ENCODE results near the gene ADCK2. TPM values are rescaled to one million over a fixed set of nuclear protein-coding genes. Genes with fewer than 3 reads are reported as not detected.
"Not testable (repeated sequence)": the region's sequence is repeated elsewhere in the genome, so short reads cannot be mapped to it uniquely, and the experiment has no call there.

The ADCK2 gene
- total RNA-seq, 1 donor from 2014 or later = 37.6 TPM

DNA sequence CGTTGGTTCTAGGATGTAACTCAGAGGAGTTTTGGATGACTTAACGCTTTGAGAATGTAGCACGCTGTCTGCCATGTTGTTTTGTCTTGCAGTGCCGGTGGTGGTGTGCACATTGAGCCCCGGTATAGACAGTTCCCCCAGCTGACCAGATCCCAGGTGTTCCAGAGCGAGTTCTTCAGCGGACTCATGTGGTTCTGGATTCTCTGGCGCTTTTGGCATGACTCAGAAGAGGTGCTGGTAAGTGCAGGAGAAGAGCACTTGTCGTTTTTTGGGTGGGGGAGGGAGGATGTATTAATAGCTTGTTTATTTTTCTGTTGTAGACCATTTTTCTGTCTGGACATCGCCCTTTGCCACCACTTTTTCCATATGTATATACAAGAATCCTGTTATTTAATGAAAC, 30.0 kb downstream of the ADCK2 start:
- Mint-ChIP-seq H3K27ac (ENCODE audit: unreplicated experiment) (no peak overlapping the region), H3K4me3 (ENCODE audit: unreplicated experiment) (no peak overlapping the region), H3K4me1 (ENCODE audit: unreplicated experiment) (peaks cover 16% of the 10 kb centered on the region), H3K9me3 (ENCODE audit: unreplicated experiment) (no peaks in the 10 kb centered on the region), H3K27me3 (ENCODE audit: unreplicated experiment) (peaks cover 4% of the 10 kb centered on the region), H3K36me3 (ENCODE audit: low read depth, unreplicated experiment) (peaks cover 20% of the 10 kb centered on the region)
- DNase-seq (ENCODE audit: low spot score) = no peak
- TF ChIP-seq, protein P1, sequence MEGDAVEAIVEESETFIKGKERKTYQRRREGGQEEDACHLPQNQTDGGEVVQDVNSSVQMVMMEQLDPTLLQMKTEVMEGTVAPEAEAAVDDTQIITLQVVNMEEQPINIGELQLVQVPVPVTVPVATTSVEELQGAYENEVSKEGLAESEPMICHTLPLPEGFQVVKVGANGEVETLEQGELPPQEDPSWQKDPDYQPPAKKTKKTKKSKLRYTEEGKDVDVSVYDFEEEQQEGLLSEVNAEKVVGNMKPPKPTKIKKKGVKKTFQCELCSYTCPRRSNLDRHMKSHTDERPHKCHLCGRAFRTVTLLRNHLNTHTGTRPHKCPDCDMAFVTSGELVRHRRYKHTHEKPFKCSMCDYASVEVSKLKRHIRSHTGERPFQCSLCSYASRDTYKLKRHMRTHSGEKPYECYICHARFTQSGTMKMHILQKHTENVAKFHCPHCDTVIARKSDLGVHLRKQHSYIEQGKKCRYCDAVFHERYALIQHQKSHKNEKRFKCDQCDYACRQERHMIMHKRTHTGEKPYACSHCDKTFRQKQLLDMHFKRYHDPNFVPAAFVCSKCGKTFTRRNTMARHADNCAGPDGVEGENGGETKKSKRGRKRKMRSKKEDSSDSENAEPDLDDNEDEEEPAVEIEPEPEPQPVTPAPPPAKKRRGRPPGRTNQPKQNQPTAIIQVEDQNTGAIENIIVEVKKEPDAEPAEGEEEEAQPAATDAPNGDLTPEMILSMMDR (IDR thresholded peaks at IDR 0.05; ENCODE audit: unreplicated experiment) = no peak

DNA sequence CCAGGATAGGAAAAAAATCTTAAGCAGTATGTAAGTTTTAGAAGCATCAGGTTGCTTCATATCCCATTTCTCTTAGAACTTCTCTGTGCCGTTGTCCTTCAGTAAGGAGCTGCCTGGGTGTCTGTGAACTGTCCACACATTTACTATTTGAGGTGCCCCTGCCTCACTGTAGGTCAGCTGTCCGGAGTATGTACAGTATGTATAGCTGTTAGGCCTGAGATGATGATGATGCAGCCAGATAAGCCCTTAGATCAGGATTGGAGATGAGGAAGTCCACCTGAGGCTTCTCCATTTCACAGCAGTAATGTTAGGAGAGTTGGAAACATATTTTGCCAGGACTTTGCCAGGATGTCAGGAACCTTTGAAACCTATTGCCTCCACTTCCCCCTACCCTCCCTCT, 31.5 kb downstream of the ADCK2 start:
- Mint-ChIP-seq H3K4me3 (ENCODE audit: unreplicated experiment) (peak overlapping the region; percentile 57), H3K4me1 (ENCODE audit: unreplicated experiment) (peaks cover 6% of the 10 kb centered on the region), H3K27ac (ENCODE audit: unreplicated experiment) (peak overlapping the region; percentile 11), H3K36me3 (ENCODE audit: low read depth, unreplicated experiment) (peaks cover 16% of the 10 kb centered on the region), H3K9me3 (ENCODE audit: unreplicated experiment) (no peaks in the 10 kb centered on the region), H3K27me3 (ENCODE audit: unreplicated experiment) (no peaks in the 10 kb centered on the region)
- TF ChIP-seq, protein P1 (IDR thresholded peaks at IDR 0.05; ENCODE audit: unreplicated experiment) = no peak
- DNase-seq (ENCODE audit: low spot score) = no peak

DNA sequence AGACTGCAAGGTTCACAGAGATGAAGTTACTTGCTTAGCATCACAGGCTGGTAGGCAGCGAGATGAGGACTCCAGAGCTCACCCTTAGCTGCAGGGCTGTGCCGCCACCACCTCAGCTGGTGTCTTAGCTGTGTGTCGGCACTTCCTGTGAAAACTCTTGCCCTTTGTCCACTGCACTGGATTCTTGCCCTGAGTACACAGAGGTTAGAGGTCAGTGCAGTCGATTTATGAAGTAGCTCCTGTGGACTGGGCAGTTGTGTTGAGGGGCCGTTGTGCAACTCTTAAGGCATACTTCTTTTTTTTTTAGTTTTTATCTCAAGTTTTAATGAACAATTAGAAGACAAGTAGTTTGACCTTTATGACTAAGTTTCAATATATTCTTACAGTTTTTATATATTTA, 34.4 kb downstream of the ADCK2 start:
- Mint-ChIP-seq H3K4me3 (ENCODE audit: unreplicated experiment) (peak overlapping the region; percentile 49), H3K27me3 (ENCODE audit: unreplicated experiment) (no peaks in the 10 kb centered on the region), H3K9me3 (ENCODE audit: unreplicated experiment) (no peaks in the 10 kb centered on the region), H3K27ac (ENCODE audit: unreplicated experiment) (no peak overlapping the region), H3K4me1 (ENCODE audit: unreplicated experiment) (no peaks in the 10 kb centered on the region), H3K36me3 (ENCODE audit: low read depth, unreplicated experiment) (peaks cover 16% of the 10 kb centered on the region)
- no peak for DNase-seq (ENCODE audit: low spot score)
- TF ChIP-seq, protein P1 (IDR thresholded peaks at IDR 0.05; ENCODE audit: unreplicated experiment) = no peak

DNA sequence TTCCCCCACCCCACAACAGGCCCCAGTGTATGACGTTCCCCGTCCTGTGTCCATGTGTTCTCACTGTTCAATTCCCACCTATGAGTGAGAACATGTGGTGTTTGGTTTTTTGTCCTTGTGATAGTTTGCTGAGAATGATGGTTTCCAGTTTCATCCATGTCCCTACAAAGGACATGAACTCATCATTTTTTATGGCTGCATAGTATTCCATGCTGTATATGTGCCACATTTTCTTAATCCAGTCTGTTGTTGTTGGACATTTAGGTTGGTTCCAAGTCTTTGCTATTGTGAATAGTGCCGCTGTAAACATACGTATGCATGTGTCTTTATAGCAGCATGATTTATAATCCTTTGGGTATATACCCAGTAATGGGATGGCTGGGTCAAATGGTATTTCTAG, 36.0 kb downstream of the ADCK2 start:
- not testable (repeated sequence) for H3K4me1 Mint-ChIP-seq (ENCODE audit: unreplicated experiment); DNase-seq (ENCODE audit: low spot score); H3K27me3 Mint-ChIP-seq (ENCODE audit: unreplicated experiment); H3K9me3 Mint-ChIP-seq (ENCODE audit: unreplicated experiment); H3K27ac Mint-ChIP-seq (ENCODE audit: unreplicated experiment); H3K4me3 Mint-ChIP-seq (ENCODE audit: unreplicated experiment)
- peaks cover 22% of the 10 kb centered on the region for H3K36me3 Mint-ChIP-seq (ENCODE audit: low read depth, unreplicated experiment)

DNA sequence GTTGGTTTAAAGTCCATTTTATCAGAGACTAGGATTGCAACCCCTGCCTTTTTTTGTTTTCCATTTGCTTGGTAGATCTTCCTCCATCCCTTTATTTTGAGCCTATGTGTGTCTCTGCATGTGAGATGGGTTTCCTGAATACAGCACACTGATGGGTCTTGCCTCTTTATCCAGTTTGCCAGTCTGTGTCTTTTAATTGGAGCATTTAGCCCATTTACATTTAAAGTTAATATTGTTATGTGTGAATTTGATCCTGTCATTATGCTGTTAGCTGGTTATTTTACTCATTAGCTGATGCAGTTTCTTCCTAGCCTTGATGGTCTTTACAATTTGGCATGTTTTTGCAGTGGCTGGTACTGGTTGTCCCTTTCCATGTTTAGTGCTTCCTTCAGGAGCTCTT, 39.6 kb downstream of the ADCK2 start:
- H3K9me3 Mint-ChIP-seq (ENCODE audit: unreplicated experiment); H3K4me1 Mint-ChIP-seq (ENCODE audit: unreplicated experiment); H3K27me3 Mint-ChIP-seq (ENCODE audit: unreplicated experiment); DNase-seq (ENCODE audit: low spot score); H3K27ac Mint-ChIP-seq (ENCODE audit: unreplicated experiment); H3K4me3 Mint-ChIP-seq (ENCODE audit: unreplicated experiment): not testable (repeated sequence)
- peaks cover 27% of the 10 kb centered on the region for H3K36me3 Mint-ChIP-seq (ENCODE audit: low read depth, unreplicated experiment)

DNA sequence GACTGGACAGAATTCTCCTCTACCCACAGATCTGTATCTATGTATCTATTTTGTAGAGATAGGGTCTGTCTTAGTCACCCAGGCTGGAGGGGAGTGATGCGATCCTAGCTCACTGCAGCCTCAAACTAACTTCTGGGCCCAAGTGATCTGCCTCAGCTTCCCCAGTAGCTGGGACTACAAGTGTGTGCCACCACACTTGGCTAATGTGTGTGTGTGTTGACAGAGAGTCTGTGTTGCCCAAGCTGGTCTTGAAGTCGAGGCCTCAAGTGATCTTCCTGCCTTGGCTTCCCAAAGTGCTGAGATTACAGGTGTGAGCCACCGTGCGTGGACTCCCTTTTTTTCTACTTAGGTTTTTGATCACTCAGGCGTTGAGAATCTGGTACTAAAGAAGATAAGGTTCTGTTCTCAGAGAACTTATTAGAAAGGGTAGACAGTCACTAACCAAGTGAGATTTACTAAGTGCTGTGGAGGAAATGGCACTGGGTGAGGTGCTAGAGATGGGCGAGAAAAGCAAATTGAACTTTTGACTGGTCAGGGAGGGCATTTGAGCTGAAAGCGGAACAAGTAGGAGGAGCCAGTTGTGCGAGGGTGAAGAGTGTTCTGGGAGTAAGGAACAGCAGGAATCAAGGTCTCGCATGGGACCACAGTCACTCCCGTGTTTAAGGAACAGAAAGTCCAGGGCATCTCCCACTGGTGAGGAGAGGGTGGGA, 41.7 kb downstream of the ADCK2 start:
- DNase-seq (ENCODE audit: low spot score) = no peak
- peak overlapping the region; percentile 11 for H3K4me3 Mint-ChIP-seq (ENCODE audit: unreplicated experiment)
- TF ChIP-seq, protein P1 (IDR thresholded peaks at IDR 0.05; ENCODE audit: unreplicated experiment) = no peak
- H3K27me3 Mint-ChIP-seq (ENCODE audit: unreplicated experiment) = no peaks in the 10 kb centered on the region
- H3K9me3 Mint-ChIP-seq (ENCODE audit: unreplicated experiment) = no peaks in the 10 kb centered on the region
- H3K36me3 Mint-ChIP-seq (ENCODE audit: low read depth, unreplicated experiment) = peaks cover 23% of the 10 kb centered on the region
- H3K4me1 Mint-ChIP-seq (ENCODE audit: unreplicated experiment) = peaks cover 6% of the 10 kb centered on the region
- H3K27ac Mint-ChIP-seq (ENCODE audit: unreplicated experiment) = peak overlapping the region; percentile 20

Data from endothelial cell (in vitro differentiated cells).